Stimulated activated CD8-positive, alpha-beta memory T cell treated with anti-CD3 and anti-CD28 coated beads, Interleukin-12 subunit alpha, Interleukin-12 subunit beta, amount 100 ng/mL, for 24 hours (primary cell): ENCODE results near the gene FNDC11.
"Not testable (repeated sequence)": the region's sequence is repeated elsewhere in the genome, so short reads cannot be mapped to it uniquely, and the experiment has no call there.

Source experiments
- DNase-seq: peaks from one replicate; pipeline ENCODE4 v3.0.0-alpha.2; 2020; ENCODE audit errors: extremely low read depth

Gene FNDC11, protein sequence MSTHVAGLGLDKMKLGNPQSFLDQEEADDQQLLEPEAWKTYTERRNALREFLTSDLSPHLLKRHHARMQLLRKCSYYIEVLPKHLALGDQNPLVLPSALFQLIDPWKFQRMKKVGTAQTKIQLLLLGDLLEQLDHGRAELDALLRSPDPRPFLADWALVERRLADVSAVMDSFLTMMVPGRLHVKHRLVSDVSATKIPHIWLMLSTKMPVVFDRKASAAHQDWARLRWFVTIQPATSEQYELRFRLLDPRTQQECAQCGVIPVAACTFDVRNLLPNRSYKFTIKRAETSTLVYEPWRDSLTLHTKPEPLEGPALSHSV

GRCh38 chr20:63553933-63554290 lies at the start of gene FNDC11:
TSS of gene FNDC11 (plus strand) at chr20:63554159. CDS start at chr20:63555664, 1,505 bp downstream.
- DNase-seq: no peak

DNA sequence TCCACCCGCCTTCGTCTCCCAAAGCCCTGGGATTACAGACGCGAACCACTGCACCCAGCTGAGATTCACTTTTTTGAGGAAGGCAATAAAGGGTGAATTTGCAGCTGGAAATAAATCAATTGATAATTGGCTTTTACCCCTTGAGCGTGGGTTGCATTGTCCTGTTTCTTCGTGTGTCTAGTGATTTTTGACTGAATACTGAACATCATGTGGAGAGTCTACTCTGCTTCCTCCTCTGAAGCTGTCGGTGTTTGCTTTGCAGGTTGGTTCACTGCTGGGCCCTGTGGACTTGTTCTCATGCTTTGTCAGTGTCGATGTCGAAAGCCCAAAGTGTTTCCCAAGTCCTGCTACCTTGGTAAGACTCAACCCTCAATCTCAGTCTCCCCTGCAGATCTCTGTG lies 49.3 kb upstream of the FNDC11 start:
- no peak for DNase-seq

GRCh38 chr20:63505281-63505680 lies 48.7 kb upstream of the FNDC11 start:
- no peak for DNase-seq

- no peak for DNase-seq
Measured at GRCh38 chr20:63505723-63506122, 48.2 kb upstream of the FNDC11 start.

GRCh38 chr20:63507083-63507743 lies 46.7 kb upstream of the FNDC11 start:
- DNase-seq: no peak

DNA sequence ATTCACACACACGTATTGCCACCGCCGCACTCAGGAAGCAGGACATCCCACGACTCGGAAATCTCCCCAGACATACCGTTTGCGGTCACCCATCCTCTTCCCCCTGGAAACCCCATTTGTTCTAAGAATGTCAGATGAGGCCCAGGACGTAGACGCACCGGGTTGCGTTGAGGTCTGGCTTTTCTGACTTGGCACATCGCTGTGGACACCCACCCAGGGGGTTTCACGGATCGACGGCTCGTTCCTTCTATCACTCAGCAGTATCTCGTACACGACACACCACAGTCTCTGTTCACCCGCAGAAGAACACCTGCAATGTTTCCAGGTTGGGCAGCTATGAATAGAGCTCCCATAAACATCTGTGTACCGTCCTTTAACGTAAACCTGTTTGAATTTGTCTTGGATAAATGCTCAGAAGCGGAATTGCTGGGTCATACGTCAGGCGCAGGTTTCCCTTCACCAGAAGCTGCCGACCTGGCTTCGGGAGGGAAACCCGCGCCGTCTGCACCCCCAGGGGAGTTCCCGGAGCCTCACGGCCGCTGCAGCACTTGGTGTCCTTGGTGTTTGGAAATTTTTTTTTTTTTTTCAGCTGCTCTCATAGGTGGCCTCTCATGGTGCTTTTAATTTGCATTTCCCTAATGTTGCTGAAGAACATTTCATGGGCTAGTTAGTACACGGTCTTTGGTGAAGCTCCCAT lies 45.7 kb upstream of the FNDC11 start:
- DNase-seq: no peak

DNA sequence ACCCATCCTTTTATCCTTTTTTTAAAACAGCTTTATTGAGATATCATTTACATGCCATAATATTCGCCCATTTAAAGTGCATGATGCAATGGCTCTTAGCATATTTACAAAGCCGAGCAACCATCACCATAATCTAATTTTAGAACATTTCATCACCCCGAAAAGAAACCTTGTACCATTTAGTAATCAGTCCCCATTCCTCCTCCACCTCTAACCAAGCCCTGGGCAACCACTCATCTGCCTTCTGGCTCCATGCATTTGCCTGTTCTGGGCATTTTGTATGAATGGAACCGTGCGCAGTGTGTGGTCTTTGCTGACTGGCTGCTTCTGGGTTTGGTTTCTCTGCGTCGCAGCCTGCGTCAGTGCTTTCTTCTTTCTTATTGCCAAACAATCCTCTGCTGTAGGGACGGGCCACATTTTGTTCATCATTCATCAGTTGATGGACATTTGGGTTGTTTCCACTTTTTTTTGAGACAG lies 44.8 kb upstream of the FNDC11 start:
- DNase-seq: no peak

- no peak for DNase-seq
Measured at GRCh38 chr20:63513207-63513606, 40.8 kb upstream of the FNDC11 start.

- DNase-seq: not testable (repeated sequence)
Measured at GRCh38 chr20:63514520-63514919, 39.4 kb upstream of the FNDC11 start.

DNA sequence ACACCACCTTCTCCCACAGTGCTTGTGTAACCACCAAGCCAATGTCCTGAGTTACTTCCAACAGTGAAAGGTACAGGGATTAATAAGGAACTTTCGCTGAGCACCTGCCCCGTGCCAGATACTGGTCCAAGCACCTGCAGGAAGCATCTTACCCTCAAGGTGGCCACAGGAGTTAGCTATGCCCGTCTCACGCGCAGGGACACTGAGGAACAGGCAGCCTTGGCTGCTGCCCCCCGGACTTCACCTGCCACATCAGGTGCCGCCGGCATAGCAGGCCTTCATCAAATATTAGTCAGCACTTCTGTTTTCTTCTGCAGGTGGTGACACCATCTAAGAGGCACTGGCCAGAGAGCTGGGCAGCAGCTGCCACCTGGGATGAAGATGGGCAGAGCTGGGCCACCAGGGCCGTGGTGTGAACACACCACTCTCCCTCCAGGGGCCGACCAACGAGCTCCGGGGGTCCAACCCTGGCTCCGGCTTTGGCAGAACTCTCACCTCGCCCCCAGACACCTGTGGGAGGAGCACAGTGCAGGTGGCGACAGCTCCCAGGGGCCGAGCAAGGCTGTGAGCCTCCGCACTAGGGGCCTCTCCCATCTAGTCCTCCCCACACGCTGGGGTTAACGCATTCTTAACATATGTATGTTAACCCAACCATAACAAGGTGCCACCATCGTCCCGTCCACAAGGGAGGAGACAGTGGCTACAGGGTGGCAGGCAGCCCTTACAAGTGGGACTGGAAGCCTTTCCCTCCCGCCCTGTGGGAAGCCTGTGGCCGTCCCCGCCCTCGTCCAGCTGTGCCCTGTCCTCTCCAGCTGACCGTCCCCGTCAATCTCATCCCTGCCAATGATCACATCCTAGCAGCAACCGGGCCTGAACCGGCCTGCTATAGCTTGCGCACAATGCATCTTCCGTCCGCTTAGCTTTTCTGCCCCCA lies 36.3 kb upstream of the FNDC11 start:
- no peak for DNase-seq

DNA sequence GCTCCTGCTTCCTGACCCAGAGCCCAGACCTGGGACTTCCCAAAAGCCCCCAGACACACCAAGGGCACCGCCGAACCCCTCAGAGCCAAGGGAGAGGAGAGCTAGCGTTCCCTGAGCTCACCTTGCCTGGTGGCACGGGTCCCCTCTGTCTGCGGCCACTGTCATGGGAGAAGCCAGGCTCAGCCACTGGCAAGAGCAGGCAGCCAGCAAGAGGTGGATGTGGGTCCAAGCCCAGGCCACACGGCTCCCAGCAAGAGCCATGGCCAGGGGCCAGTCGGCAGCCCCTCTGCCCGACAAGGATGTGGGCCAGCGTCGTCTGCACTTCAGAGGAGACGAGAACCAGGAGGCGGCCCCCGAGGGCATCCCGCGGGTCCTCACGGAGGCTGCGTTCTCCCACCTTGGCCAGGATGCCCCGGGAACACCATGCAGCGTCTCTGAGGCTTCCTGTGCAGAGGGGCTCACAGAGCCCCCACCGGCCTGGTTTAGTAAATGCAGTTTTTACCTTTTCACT lies 35.6 kb upstream of the FNDC11 start:
- DNase-seq: no peak

GRCh38 chr20:63518946-63519667 lies 34.9 kb upstream of the FNDC11 start:
- DNase-seq: no peak

DNA sequence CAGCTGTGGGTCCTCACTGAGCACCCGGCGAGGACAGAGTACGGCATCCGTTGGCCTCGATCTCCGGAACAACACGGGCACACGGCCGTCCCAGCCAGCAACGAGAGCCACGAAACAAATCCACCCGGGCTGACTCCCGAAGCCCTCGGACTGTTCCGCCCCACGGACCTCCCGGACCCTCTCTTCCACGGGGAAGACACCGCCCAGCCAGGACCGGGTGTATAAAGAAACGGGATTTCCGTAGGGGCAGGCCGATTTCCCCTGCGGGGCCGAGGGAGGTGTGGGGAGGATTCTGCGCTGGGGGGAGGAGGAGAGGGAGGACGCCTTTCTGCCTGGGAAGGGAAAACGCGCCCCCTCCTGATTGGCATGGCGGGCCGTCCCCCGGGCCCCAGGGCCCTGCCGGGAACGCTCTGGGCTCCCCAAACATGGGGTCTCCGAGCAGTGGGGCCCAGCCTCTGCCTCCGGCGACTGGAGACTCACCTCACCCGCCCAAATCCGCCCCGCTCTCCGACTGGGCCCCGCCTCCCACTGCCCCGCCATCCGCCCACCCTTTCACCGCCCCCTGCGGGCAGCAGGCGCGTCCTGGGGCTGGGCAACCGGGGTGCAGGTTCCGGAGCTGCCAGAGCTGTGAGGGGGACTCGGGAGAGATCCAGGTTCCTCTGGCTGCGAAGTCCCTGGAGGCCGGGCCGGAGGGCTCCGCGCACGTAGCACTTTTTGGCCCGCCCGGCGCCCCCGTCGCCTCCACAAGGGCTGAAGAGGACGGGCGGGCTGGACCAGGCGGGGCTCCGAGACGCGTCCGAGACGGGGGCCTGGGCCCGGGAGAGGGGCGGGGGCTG lies 34.1 kb upstream of the FNDC11 start:
- no peak for DNase-seq

DNA sequence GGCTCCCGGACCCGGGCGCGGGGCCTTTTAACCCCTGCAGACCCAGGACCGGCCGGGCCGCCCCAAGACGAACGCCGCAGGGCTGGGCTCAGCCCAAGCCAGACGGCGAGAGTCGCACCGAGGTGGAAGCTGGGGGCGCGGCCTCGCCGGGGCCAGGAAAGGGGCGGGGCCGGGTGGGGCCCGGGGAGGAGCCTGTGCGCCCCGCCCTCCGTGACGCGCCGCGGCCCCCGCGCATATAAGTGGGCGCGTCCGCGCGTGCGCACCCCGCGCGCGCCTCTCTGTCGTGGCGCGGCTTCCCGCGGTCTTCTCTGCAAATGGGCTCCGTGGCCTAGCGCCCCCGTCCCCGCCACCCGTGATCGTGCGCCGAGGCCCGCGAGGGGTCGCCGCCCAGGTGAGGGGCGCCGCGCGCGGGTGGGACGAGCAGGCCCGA lies 33.4 kb upstream of the FNDC11 start, which contains the start of gene PPDPF:
Gene PPDPF (plus strand): TSS at position 262 of the 430 bp plus-strand sequence. CDS start 544 bp downstream, outside the sequence.
- peak; percentile 66 for DNase-seq

DNA sequence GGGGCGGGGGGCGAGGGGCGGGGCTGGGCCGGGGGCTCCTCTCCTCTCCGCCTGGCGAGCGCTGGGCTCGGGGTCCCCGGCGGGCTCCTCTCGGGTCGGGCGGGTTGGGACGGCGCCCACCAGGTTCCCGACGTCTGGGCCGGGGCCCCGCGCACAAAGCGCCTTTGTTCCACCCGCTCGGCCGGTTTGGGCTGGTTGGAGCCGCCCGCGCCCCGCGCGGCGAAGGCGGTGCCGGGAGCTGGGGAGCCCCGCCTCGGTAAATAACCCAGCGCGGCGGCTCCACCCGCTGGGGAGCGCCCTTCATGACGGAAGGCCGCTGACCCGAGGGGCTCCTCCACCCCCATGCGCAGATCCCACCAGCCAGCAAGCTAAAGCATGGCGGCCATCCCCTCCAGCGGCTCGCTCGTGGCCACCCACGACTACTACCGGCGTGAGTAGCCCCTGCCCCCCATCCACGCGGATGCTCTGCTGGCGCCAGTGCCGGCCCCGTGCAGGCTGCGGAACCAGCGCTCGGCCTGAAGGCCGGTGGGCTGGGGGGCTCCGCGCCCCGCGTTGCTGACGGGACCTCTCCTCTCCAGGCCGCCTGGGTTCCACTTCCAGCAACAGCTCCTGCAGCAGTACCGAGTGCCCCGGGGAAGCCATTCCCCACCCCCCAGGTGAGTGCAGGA lies 32.9 kb upstream of the FNDC11 start:
- DNase-seq: no peak

GRCh38 chr20:63521602-63522001 lies 32.4 kb upstream of the FNDC11 start:
- DNase-seq: no peak

GRCh38 chr20:63522091-63522868 lies 31.7 kb upstream of the FNDC11 start:
- DNase-seq: no peak

GRCh38 chr20:63522981-63523611 lies 30.9 kb upstream of the FNDC11 start:
- no peak for DNase-seq
